HG03025 (cell line): Measurements from ENCODE around the gene DRAP1.
"Not testable (repeated sequence)": the region's sequence is repeated elsewhere in the genome, so short reads cannot be mapped to it uniquely, and the experiment has no call there.

Experiments
- ATAC-seq: cut with Tn5 transposase; IDR thresholded peaks from one replicate; pipeline ENCODE4 v1.9.1; 2021; ENCODE audit warnings: mild to moderate bottlenecking, moderate library complexity; ENCODE audit not compliant: unreplicated experiment, low FRiP score

DRAP1 gene

GRCh38 chr11:65922565-65922964, 3.3 kb downstream of the DRAP1 start:
- ATAC-seq, result no peak

GRCh38 chr11:65925397-65925796, 6.2 kb downstream of the DRAP1 start:
- ATAC-seq, result no peak

- ATAC-seq, result no peak
Observed at GRCh38 chr11:65927904-65928397, 8.7 kb downstream of the DRAP1 start.

- ATAC-seq, result no peak
Observed at GRCh38 chr11:65928667-65929066, 9.4 kb downstream of the DRAP1 start.

GRCh38 chr11:65931773-65932557, 12.7 kb downstream of the DRAP1 start:
- no peak for ATAC-seq

- ATAC-seq, result no peak
Observed at GRCh38 chr11:65932558-65932919, 13.3 kb downstream of the DRAP1 start.

GRCh38 chr11:65934014-65934413, 14.8 kb downstream of the DRAP1 start:
- ATAC-seq, result no peak

- ATAC-seq, result no peak
Observed at GRCh38 chr11:65937766-65938165, 18.5 kb downstream of the DRAP1 start.

- ATAC-seq, result no peak
Observed at GRCh38 chr11:65941720-65942310, 22.6 kb downstream of the DRAP1 start.

- ATAC-seq, result no peak
Observed at GRCh38 chr11:65942531-65942930, 23.3 kb downstream of the DRAP1 start.

GRCh38 chr11:65944191-65944590, 25.0 kb downstream of the DRAP1 start:
- no peak for ATAC-seq

GRCh38 chr11:65944767-65945166, 25.5 kb downstream of the DRAP1 start:
- ATAC-seq, result no peak

- ATAC-seq, result no peak
Observed at GRCh38 chr11:65945430-65945911, 26.2 kb downstream of the DRAP1 start, which contains the start of gene TSGA10IP. Gene TSGA10IP (plus strand): TSS chr11:65945480. CDS start chr11:65945676, 196 bp downstream.

GRCh38 chr11:65945941-65946558, 26.8 kb downstream of the DRAP1 start:
- ATAC-seq, result no peak

- ATAC-seq, result no peak
Observed at GRCh38 chr11:65946655-65947054, 27.4 kb downstream of the DRAP1 start.

- ATAC-seq, result no peak
Observed at GRCh38 chr11:65947133-65947532, 27.9 kb downstream of the DRAP1 start.

GRCh38 chr11:65947603-65948125, 28.4 kb downstream of the DRAP1 start:
- no peak for ATAC-seq

GRCh38 chr11:65950711-65951110, 31.5 kb downstream of the DRAP1 start:
- ATAC-seq, result not testable (repeated sequence)

- not testable (repeated sequence) for ATAC-seq
Observed at GRCh38 chr11:65951641-65952040, 32.4 kb downstream of the DRAP1 start.

- no peak for ATAC-seq
Observed at GRCh38 chr11:65952052-65952521, 32.9 kb downstream of the DRAP1 start.

GRCh38 chr11:65953471-65953870, 34.2 kb downstream of the DRAP1 start:
- ATAC-seq, result no peak
